ENCODE results near the gene GPANK1.

GRCh38 chr6:31634131-31634530 is 30.7 kb downstream of the GPANK1 start:
- TF ChIP-seq POLR2A (IDR thresholded peaks at IDR 0.05; ENCODE audit: low read depth) (no peak), EP300 (IDR thresholded peaks at IDR 0.05) (no peak)
- TF ChIP-seq, protein P1, sequence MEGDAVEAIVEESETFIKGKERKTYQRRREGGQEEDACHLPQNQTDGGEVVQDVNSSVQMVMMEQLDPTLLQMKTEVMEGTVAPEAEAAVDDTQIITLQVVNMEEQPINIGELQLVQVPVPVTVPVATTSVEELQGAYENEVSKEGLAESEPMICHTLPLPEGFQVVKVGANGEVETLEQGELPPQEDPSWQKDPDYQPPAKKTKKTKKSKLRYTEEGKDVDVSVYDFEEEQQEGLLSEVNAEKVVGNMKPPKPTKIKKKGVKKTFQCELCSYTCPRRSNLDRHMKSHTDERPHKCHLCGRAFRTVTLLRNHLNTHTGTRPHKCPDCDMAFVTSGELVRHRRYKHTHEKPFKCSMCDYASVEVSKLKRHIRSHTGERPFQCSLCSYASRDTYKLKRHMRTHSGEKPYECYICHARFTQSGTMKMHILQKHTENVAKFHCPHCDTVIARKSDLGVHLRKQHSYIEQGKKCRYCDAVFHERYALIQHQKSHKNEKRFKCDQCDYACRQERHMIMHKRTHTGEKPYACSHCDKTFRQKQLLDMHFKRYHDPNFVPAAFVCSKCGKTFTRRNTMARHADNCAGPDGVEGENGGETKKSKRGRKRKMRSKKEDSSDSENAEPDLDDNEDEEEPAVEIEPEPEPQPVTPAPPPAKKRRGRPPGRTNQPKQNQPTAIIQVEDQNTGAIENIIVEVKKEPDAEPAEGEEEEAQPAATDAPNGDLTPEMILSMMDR (IDR thresholded peaks at IDR 0.05) = no peak
